GM21447 (cell line): ENCODE measurements around the gene PTPRK.

Experiments used
- ATAC-seq: cut with Tn5 transposase; IDR thresholded peaks from one replicate; pipeline ENCODE4 v1.9.1; 2021; ENCODE audit not compliant: unreplicated experiment

Gene PTPRK

DNA sequence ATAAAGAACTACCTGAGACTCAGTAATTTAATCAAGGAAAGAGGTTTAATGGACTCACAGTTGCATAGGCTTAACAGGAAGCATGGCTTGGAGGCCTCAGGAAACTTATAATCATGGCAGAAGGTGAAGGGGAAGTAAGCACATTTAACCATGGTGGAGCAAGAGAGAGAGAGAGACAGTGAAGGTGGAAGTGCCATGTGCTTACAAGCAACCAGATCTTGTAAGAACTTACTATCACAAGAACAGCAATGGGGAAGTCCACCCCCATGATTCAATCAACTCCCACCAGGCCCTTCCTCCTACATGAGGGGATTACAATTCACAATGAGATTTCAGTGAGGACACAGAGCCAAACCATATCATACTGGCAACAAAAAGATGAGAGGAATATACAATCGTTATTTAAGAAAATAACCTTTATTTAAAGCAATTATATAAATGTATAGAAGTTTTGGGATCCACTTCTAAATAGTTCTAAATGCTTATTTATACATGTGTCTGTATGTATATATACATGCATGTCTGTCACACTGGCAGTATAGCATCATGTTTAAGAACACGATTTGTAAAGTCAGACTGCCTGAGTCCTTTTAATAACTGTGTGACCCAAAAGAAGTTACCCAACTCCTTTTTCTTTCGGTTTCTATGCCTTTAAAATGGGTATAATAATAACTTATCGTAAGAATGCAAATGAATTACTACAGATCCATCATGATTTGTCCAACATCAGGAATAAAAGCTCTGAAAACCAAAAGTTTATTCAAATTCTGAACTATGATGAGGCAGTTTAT, 363.9 kb downstream of the PTPRK start:
- no peak for ATAC-seq

DNA sequence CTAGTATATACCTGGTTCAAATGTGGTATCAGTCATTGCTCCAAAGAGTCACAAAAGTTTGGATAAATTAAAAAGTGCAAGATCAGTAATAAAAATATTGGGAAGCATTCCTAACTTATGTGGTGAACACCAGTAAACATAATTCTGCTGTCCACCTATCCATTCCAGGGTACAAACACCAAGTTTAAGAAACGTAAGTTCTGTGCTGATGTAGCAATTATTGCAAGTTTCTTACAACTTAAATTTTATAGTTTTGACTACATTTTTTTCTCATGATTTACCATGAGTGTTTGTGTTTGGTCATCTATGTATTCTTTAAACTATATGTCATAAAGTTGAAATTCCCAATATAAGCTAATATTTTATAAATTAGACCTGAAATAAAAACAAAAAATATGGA, 364.6 kb downstream of the PTPRK start:
- no peak for ATAC-seq

DNA sequence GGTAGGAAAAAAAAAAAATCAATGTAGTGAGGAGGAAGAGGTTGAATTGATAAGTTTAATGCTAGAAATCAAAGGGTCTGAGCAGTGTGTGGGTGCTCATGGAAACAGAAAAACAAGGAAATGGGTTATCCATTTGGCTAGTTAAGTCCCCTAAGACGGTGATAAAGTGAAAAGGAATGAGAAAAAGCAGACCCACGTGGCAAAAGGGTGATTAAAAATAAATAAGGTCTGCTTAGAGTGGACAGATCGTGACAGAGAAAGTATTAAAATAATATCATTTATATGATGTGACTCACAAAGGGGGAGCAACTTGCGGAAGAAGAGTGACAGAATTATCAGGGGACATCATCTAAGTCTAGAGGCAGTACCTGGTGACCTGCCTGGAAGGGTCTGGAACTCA, 367.8 kb downstream of the PTPRK start:
- ATAC-seq: no peak

DNA sequence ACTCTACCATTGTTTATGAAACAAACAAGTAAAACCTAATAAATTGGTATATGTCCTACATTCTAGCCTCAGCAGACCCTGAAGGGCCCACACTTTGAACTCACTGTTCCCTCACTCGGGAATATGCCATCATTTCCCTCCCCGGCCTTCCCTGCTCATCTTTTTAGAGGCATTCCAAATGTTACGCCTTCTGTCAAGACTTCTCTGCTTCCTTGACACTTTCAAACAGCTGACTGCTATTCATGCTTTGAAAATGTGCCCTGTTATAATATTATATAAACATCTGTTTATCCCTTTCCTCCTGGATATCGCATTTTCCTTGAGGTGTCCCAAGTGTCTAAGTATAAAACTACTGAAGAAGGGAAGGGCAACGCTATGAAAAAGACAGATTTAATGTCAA, 370.0 kb downstream of the PTPRK start:
- ATAC-seq: no peak

DNA sequence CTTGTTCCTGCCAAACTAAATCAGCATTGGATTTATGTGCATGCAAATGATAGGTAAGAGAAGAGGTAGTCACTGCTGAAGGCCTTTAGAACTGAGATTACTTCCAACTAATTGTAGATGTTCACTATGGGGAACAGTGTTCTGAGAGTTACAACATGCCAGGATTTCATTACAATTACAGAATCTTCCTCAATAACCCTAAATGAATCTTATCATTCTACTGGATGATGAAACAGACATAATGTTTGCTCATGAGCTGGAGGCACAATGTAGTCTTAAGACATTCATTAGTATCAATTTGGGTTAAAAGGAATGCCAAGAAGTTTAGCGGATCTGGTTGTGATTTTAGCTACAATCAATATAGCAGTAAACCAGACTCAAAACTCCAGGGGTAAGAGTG, 370.6 kb downstream of the PTPRK start:
- no peak for ATAC-seq

DNA sequence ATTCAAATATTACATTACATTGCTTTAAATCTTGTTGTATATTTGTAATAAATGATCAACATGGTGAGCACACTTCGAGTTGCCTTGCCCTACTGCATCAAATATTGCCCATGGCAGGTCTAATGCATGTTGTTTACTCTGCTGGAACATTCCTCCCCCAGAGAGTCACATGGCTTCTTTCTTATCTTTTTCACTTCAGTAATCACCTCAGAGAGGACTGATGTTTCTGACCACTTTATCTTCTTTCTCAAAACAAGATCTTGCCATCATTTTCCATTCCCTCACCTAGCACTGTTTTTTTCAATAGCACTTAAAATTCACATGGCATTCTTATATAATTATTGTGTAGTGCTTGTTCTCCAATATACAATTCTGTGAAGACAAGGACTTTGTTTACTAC, 376.1 kb downstream of the PTPRK start:
- no peak for ATAC-seq

DNA sequence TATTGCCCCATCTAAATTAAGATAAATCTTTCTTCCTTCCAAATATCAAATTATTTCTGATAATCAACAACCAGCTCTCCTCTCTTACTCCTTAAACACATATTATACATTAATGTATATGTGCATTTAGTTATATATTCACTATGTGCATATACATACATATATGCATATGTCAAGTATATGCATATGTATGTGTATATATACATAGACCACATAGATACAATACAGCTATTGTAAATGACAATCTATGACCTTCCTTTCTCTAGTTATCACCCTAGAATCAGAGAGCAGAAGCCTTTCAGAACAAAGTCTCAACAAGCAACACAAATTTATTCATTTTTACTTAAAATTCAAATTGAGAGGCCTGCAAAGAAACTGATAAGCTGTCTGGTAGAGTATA, 378.5 kb downstream of the PTPRK start:
- no peak for ATAC-seq

DNA sequence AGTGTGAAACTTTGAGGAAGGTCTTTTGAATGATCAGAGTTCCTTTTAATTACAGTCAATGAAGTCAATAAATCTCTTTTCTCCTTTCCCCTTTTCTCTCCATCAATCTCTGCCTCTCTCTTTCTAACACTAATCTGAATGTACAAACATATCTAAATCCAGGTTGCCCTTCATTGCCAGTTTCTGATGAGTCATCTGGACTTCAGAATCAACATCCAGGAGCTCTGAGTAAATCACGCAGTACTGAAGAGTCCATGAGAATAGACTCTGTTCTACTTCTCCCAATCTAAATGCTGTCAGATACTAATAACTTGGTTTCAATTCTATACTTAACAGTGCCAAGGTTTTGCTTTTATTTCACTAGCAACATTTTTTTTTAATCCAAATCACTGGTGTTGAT, 380.9 kb downstream of the PTPRK start:
- ATAC-seq: no peak

DNA sequence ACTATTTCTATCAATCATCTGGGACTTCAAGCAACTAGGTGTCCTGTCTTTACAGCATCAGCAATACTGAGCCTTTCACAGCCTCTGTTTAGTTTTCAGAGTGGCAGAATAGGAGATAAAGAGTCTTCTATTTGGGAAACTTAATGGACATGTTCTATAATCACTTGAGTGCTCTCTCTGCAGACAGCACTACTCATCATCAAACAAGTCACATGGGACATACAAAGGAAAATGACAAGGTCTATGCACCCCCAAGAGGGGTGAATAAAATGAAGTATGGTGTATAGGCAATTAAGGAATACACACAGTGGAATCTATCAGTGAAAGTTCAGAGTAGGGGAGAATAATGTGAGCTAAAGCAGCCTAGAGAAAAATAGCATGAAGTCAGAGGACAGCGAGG, 381.7 kb downstream of the PTPRK start:
- ATAC-seq: no peak

DNA sequence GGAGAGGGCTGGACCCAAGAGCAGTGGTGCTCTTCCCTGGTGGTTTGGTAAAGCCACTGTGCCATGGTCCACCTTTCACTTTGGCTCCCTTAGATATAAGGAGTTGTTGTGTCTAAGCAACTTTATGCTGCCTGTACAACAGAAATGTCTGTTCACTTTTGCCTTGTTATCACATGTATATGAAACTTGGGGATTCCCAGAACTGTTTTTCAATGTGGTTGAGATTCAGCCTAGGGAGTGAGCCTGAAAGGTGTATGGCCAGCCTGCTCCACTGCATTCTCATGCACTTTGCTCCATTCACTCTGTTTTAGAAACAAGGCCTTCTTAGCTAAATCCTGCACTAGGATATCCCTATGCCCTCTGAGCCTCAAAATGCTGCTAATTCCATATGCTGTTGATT, 385.1 kb downstream of the PTPRK start:
- no peak for ATAC-seq

DNA sequence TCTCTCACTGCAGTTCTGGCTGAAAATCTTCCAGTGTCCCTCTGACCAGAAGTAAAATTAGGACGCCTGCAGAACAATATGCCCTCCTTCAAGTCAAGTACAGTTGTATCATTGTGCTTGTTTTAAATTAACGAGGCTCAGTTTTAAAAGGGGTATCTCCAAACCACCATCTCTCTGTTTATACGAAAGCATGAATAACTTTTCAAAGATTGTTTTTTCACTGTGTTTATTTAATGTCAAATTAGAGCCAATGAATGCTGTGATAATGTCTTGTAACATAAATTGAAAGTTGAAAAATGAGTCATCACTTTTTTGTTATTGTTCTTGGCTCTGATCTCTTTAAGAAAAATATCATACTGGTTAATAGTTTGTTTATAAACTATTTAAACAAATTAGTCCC, 388.8 kb downstream of the PTPRK start:
- ATAC-seq: no peak

DNA sequence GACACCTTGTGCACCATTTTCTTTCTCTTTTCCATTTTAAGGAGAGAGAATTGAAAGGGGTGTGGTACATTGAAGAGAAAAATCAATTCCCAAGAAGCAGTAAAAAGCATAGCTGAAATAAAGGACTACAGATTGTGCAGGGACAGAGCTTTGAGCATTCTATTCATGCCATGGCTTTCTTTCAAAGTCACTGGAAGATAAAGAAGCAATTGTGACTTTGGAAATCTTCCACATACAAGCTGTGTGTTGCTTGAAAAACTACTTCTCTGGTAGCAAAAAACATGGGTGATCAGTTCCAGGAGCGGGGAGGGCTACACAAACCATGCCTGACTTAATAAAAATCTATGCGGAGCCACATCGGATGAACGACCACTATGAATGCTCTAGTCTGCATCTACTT, 389.4 kb downstream of the PTPRK start:
- ATAC-seq: no peak

DNA sequence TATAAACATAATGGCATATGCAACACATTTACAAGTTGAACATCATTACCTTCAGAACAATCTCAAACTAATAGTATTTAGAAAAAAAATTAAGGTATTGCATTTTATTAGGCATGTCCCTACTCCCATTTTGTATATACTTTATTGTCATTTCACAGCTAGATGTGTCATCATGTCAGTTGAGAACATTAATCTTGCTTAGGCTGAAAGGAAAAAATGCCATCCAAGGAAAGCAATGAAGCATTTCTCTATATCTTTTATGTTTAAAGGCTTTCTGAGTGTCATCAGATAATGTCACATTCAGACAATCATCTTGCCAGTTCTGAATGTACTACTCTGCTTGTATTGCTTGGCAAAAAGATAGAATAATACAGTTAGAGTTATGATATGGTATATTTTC, 390.7 kb downstream of the PTPRK start:
- ATAC-seq: no peak

DNA sequence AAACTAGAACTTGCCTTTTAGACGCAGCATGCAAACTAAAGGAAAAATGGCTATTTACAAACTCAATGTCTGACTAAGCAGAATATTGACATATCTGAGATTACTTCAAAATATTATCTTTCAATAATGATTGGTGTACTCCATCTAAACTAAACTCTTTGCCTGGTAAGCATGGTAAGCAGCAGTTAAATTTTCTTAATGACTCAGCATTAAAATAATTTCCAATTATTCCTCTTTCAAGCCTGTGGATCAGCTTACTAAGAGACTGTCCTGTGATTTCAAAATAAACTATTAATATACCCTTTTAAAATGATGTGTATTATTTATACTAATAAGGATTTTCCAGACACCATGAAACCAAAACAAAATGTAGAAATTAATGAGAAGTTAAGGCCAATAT, 392.7 kb downstream of the PTPRK start:
- no peak for ATAC-seq

DNA sequence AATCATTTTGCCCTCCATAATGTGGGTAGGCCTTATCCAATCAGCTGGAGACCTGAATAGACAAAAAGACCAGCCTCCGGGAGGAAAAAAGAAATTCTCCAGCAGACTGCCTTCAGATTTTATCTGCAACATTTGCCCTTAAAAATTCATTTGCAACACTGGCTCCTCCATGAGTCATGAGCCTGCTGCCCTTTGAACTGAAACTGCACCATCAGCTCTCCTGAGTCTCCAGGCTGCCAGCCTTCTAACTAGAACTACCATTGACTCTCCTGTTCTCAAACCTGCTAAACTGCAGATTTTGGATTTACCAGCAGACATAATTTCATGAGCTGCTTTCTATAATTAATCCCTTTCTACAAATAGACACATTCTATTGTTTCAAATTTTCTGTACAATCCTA, 395.7 kb downstream of the PTPRK start:
- ATAC-seq: no peak

DNA sequence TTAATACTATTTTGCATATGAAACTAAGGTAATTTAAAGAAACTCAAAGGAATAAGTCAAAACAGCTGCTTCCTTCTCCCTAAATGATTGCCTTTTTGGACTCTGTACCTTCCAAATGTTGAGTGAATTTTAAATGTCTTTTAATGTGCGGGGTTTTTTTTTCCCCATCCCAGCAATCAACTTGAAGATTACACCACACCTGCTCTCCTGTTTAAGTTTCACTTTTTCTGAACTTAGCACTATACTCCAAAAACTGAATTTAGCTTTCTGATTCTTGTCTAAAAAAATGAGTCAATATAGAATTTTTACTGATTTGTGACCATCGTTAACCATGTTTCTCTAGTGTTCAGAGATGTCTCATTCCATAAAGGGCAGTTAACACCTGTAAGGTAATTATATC, 398.8 kb downstream of the PTPRK start:
- ATAC-seq: no peak

DNA sequence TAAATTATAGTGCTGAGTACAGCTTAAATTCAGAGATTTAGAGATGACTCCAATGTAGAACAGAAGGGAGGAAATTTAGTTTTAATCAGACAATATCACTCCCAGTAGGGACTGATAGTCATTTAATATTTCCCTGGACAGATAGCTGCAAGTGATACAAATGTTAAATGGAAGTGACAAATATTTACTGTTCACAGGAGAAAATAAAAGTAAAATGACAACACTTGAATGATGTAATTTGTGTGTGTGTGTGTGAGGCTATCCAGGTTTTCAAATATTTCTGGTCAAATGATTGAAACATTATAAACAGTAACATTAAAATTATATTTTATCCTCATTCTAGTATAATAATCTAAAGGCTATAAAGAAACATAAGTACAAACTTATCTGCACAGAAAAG, 399.2 kb downstream of the PTPRK start:
- no peak for ATAC-seq

DNA sequence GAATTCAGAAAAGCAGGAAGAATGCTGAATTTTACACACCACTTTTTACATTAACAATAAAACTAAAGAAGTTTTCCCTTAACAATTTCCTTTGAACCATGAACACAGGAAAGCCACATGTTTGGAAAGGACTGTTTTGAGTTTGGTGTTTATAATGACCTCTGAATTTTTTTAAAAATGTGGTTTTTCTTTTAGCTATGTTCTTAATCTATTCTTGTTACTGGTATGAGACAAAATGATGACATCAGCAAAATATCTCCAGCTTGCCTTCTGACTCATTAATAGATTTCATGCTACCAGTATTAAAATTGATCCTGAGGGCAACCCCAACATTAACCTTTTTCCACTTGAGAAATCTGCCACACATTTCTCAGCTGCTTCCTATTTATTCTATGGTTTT, 402.0 kb downstream of the PTPRK start:
- no peak for ATAC-seq

DNA sequence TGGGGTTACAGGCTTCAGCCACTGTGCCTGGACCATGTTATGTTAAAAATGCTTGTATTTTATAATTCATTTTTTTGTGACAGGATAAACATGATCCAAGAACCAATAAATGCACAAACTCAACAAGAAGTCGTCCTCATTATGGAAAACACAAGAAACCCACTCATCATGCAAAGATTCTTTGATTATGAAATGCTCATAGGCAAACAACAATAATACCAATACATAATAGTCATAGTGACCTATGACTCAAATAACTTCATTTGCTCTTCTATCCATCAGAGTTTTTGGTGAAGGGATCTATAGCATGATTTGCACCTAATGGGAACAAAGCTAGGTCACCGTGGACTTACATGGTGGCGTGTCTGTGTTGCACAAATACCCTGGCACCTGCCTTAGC, 402.5 kb downstream of the PTPRK start:
- ATAC-seq: no peak

DNA sequence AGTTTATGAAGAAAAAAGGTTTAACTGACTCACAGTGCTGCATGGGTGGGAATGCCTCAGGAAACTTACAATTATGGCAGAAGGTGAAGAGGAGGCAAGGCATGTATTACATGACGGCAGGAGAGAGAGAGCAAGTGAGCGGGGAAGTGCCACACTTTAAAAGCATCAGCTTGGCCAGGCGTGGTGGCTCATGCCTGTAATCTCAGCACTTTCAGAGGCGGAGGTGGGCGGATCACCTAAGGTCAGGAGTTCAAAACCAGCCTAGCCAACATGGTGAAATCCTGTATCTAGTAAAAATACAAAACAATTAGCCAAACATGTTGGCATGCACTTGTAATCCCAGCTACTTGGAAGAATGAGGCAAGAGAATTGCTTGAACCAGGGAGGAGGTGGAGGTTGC, 406.2 kb downstream of the PTPRK start:
- no peak for ATAC-seq

DNA sequence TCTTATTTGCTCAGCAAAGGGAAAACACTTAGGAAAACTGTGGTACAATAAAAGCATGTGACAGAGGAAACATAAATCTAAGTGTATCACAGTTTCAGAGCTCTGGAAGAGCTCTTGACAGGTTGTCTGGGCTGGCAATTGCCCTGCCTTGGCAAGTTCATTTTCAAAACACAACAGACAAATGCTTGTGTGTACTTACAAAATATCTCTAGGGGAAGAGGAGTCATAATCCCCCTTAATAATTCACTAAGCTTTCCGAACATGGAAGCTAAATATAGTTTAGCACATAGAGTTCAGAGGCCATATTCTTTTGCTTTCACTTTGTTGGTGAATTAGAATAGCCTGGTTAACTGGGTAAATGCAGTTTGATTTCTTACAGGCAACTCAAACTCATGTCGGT, 407.9 kb downstream of the PTPRK start:
- ATAC-seq: peak; percentile 75

DNA sequence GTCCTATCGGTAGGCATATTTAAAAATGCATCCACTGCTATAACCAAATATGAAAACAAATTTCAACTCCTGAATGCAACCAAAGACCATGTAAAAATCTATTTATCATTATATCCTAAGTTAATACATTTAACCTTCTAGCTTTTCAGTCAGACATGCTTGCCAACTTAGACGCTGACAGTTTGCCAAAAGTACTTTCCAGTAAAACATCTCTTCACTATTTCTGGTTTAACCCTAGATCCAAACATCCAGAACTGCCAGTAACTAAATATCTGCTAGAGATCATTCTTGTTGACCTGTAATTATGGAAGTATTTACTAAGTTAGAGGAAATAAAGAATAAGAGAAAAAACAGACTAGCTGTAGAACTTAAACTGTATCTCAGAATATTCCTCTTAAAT, 409.3 kb downstream of the PTPRK start:
- ATAC-seq: no peak

DNA sequence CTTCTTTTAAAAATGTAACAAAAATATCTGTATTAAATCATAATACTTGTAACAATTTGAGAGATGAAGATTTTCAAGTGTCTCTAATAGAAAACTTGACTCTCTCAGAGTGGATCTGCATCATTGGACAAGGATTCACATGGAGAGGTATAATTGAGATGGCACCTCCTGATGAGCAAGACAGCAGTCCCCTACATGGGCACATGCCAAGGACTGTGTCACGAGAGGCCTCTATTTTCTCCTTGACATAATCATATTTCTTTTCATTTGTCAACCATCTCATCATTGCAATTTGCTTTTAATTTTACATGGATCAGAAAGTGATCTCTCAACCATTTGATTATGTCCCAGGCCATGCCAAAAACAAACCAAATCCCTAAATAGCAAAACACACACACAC, 412.7 kb downstream of the PTPRK start:
- ATAC-seq: no peak
